Left forelimb (tissue), 1 donor: Measurements from ENCODE around the gene SMPDL3A.

Experiments
- DNase-seq: peaks from one replicate; pipeline ENCODE4 v3.0.0-alpha.2; 2018; ENCODE audit warnings: low spot score

Gene SMPDL3A

DNA sequence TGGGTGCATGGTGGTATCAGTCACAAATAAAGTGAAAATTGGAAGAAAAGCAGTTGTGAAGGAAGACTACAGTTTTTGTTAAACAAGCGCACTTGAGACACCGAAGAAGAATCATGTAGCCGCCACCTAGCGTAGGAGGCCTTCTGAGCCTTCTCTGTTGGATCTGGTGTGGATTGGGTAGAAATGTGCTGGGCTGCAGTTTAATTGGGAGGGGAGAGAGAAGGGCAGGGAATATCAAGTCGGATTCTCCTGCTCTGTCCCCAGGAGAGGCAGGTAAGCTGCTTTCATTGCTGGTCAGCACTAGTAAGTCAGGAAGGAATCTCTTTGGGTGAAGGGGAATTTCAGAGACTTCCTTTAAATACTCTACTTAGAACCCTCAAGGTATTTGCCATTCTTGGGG lies 10.8 kb upstream of the SMPDL3A start:
- no peak for DNase-seq

DNA sequence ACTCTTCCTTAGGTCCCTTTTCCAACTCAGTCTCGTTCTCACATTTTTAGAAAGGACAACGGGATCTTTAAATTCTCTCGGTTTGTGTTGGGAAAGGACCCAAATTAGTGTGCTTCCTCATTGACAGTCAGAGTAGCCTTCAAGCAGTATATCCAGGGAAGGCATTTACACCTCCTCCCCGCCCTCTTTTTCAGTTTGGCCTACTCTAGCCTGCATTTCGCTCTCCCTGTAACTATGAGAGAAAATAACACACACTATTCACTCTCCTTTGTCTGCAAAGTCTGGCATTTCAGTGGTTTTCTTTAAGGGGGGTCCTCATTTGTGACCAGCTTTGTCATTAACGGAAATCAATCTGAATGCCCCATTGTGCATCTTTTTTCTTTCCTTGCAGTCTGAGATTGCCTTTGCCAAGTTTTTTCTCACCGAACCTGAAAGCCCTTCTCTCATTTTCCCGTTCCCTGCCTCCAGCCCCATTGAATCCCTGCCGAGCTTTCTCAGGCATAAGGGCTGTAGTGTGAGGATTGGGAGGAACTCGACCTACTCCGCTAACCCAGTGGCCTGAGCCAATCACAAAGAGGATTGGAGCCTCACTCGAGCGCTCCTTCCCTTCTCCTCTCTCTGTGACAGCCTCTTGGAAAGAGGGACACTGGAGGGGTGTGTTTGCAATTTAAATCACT lies 9.9 kb upstream of the SMPDL3A start:
- DNase-seq = no peak

DNA sequence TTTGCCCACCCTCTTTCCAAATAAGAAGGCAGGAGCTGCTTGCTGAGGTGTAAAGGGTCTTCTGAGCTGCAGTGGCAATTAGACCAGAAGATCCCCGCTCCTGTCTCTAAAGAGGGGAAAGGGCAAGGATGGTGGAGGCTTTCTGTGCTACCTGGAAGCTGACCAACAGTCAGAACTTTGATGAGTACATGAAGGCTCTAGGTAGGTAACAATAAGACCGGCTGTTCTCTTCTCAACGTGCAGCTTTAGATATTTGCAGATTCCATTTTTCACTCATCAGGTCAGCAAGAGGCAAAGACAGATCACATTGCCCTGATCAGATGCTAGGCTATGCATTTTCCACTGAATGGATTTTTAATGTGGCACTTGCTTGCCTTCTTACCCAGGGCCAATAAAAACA lies 9.4 kb upstream of the SMPDL3A start, which contains the start of gene FABP7:
FABP7 (plus strand) TSS at position 50 of the 400 bp plus-strand sequence; CDS start at position 129, 79 bp downstream.
- no peak for DNase-seq

DNA sequence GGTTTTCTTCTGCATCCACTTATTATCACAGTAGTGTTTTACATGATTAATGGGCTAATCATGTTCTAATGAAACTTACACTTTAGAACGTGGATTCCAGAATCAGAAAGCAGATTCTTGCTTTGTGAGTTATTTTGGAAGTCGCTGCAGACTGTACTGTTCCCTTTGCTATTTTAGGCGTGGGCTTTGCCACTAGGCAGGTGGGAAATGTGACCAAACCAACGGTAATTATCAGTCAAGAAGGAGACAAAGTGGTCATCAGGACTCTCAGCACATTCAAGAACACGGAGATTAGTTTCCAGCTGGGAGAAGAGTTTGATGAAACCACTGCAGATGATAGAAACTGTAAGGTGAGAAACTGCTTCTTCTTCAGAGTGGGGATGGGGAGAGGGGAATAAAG lies 8.9 kb upstream of the SMPDL3A start:
- no peak for DNase-seq

DNA sequence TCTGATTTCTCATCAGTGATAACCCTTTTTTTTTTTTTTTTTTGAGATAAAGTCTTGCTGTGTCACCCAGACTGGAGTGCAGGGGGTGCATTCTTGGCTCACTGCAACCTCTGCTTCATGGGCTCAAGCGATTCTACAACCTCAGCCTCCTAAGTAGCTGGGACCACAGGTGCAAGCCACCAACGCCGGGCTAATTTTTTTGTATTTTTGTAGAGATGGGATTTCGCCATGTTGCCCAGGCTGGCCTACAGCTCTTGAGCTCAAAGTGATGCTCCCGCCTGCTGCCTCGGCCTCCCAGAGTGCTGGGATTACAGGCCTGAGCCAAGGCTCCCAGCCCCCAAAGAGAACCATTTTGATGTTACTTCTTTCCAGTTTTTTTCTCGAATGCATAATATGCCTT lies 7.3 kb upstream of the SMPDL3A start:
- no peak for DNase-seq

DNA sequence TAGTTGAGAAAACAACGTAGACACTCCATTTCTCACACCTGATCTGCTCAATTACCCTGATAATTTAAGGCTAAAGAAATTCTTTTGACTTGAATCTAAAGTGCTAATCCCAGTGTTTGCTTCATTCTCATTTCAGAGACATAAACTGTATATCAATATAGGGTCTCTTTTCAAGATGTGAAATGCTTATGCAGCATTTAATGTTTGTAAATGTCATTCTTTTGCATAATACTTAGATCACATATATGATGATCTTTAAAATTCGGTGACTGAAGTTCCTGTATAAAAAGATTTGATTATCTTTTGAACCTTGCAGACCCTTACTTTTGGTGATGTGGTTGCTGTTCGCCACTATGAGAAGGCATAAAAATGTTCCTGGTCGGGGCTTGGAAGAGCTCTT lies 5.7 kb upstream of the SMPDL3A start:
- DNase-seq = no peak

DNA sequence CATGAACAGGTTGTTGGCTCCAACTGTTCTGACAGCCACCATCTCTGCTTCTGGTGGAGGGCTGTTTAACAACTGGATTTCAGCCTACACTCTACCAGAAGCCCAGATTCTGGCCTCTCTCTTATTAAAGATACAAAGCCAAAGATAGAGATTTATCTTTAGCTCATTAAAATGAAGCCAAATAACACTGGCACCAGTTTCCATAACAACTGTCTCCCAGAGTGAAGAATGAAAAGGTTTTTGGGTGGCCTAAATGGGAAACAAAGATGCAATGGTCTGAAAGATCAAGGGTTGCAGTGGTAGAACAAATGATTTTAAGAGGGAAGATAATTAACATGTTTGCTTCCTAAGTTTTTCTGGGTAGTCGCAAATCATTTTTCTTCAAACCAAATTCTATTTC lies 3.2 kb upstream of the SMPDL3A start:
- DNase-seq = no peak

DNA sequence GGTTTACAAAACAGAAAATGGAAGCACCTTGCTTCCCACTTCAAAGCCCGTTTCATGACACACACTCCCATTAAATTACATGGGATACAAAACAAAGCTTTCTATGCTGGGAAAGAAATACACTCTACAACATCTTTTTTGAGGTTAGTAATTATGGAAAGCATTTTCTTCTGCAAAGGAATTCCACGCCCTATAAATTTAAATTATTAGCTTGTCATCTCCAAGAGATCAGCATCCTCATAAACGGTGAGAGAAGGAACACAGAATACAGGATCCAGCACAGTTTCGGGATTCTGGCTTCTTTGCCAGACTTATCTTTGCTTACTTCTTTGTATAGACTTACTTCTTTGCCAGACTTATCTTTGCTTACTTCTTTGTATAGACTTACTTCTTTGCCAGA lies 1.3 kb upstream of the SMPDL3A start:
- no peak for DNase-seq

DNA sequence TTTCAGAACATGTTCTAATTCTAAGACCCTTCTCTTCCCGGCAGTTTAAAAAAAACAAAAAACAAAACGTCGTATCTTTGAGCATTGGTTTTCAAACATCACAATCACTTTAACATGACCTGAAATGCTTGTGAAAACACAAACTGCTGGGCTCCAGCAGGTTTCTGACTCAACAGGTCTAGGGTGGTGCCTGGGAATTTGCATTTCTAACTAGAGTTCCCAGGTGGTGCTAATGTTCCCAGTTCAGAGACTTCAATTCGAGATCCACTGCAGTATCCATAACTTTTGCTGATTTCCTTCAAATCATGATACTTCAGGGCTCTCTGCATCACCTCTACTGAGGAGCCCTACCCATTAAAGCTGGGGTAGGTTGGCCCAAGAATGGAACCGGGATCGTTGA lies 850 bp upstream of the SMPDL3A start:
- DNase-seq = no peak

DNA sequence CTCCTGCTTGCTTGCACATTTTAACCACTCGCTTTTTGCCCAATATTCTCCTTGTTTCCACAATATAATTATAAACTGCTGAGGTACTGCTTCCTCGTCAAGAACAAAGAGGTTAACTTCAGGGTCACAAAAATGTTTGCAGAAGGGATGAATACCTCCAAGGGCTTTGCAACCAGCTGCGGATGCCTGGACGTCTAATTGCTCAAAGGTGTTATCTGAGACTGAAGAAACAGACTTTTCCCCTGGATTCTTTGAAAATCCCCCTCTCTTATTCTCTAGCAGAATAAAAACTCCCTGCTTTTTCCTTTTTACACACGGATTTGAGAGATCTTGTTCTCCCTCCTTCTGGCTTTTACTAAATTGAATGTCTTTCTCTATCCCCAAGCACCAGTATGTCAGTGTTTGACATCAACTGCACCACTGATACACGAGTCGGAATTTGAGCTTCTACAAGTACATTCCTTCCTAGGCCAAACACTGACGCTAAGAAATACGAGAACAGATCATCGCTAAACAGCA lies 336 bp upstream of the SMPDL3A start:
- DNase-seq = no peak

DNA sequence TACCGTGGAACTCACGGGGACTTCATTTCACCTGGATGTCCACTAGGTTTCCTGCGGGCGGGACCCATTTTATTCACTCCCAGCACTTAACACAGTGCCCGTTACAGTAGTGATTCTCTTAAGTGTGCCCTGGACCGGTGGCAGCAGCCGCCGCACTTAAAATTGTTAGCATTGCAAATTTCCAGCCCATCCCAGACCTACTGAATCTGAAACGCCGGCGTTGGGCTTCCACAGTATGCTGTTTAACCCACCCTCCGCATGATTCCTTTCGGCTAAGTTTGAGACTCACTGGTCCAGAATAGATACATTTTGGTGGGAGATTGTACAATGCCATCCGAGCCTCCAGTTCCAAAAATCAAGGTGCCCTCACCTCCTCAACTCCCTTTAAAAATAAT lies 967 bp downstream of the SMPDL3A start:
- DNase-seq = peak; percentile 70

DNA sequence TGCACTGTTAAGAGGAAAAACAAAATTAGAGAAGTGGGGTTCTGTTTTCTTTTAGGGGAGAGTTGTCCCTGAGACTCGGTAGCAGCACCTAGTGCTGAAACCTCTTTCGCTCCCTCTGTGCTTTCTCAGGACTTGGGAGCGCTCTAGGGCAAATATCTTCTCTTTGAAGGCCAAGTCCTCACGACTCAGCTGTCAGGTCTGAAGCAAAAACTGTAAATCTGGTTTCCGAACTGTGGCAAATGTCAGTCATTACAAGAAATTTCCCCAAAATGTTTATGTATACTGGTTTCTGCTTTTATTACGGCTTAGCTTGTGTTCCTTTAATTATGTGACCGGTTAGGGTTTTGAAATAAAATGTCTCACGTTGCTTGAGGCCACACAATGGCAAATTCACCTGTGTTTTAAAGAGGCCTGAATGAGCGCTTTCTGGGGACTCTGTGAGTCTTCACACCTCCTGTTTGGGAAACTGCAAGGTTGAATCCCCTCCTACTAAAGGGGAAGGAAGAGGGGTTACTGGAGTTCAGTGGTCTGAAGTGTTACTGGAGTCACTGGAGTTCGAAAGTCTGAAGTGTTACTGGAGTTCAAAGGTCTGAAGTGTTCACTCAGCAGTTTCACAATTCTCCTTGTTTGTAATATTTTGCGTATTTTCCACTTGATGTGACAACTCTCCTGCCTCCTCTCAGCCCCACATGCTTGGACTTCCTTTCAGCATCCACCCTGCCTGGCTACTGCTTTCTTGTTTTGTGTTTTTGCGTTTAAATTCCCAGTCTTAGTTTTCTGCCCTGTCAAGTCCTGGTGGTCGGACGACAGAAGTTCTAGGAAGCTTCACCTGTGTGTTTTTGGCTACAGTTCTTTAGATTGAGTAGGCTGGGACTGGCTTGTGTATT lies 1.6 kb downstream of the SMPDL3A start:
- DNase-seq = no peak

DNA sequence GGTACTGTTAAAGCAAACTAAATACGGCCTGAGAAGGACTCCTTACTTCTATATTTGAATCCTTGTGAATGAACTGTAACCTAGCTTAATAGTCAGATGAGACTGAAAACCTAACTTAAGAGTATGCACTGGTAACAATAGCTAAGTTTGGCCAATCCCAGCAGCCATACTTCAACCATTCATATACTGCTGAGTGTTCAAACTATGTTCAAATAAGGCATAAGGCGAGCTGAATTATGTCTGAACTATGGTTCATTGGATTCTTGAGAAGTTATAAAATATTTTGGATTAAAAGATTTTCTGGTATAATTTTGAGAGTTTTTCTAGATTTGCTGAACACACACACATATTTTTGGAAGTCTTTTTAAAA lies 2.2 kb downstream of the SMPDL3A start:
- DNase-seq = no peak

DNA sequence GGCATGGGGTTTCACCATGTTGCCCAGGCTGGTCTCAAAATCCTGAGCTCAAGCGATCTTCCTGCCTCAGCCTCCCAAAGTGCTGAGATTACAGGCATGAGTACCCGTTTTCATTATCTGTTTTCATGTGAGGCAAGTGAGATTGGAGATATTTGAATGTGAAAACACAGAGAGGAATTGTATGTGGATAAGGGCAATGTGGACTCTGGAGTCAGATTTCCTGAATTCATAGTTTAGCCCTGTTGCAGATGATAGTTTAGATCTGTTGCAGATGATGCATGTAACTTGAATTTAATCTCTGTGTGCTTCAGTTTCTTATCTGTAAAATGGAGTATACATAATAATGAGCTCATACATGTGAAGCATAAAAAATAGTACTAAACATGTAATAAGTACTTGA lies 3.7 kb downstream of the SMPDL3A start:
- DNase-seq = no peak

DNA sequence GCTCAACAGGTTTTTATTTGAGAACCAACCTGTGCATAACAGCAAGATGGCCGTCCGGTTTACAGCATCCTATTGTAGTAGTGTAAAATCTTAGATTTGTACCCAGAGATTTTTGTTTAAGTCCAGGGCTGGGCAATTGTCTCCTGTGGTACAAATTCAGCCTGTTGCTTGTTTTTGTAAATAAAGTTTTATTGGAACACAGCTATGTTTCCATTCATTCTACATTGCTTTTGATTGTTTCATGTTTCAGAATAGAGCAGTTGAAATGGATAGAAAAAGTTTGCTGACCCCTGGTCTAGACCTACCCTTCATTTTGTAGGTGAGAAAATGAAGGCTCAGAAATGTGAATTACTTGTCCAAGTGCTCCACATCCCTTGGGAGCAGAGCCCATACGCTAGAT lies 8.5 kb downstream of the SMPDL3A start:
- DNase-seq = no peak

DNA sequence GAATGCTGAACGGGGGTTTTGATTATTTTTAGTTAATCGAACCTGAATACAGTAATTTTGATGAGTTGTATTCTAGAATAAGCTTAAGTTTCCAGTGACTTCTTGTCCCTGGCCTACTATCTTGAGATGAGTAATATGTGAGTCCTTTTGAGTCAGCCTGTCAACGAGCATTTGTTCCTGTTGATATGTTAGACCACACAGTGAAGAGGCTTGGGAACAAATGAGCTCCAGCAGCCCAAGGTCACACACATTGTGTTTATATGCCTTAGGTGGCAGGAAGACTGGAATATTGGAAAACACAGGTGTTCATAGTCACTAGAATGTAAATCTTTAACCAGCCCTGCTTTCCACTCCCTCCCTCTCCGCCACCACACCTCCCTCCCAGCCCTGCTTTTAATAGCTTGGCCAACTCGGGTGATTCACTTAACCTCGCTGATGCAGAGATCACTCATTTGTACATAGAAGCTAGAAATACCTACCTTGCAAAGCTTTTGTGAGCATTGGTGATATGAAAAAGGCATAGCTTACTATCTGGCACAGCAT lies 9.1 kb downstream of the SMPDL3A start:
- no peak for DNase-seq

DNA sequence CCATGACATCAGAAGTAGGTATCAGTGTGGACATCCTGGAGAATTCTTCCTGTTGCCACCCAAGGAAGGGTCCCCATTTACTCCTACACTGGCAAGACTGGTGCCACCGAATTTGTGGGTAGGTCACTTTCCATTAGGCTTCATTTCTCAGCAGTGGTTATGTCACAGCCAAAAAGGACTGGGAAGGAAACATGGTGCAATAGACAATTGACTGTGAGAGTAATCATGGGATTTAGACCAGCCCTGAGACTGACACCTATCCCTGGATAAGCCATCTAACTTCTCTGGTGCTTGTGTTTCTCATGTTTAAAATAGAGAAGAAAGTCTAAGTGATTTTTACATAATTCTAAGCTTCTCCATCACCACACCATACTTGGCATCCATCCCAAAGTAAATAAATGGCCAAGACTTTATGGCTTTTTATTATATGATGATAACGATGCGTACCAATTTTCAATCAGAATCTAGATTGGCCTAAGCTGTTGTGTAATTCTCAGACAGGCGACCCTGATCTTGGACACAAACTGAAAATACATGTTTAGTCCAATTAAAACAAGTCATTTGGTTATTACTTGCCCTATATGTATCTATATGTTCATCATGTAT lies 10.2 kb downstream of the SMPDL3A start:
- no peak for DNase-seq

DNA sequence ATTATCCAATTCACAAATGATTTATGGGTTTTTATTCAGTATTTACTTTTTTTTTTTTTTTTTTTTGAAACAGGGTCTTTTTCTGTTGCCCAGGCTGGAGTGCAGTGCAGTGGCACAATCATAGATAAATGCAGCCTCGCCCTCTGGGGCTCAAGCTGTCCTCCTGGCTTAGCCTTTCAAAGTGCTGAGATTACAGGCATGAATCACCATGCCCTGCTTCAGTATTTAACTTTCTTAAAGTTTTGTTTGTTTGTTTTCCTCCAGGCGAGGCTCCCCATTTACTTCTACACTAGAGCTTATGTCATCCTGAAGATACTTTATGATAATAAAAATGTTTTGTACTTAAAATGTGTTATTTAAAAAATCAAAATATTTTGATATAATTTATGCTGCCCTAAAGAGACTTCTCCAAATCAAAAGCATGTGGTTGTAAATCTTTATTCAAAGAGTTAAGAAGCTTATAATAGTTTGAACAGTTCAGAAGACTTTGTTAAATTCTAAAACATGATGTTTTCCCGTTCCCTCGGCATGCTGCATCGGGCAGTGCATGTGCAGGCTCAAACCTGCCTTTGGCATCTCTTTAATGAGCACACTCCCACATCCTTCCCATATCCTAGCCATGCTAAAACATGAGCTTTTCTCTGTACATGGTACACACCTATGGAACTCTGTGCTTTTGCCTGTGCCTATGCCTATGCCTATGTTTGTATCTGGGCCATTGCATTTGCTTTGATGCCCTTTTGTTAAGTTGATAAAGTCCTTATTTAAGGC lies 11.0 kb downstream of the SMPDL3A start:
- no peak for DNase-seq

DNA sequence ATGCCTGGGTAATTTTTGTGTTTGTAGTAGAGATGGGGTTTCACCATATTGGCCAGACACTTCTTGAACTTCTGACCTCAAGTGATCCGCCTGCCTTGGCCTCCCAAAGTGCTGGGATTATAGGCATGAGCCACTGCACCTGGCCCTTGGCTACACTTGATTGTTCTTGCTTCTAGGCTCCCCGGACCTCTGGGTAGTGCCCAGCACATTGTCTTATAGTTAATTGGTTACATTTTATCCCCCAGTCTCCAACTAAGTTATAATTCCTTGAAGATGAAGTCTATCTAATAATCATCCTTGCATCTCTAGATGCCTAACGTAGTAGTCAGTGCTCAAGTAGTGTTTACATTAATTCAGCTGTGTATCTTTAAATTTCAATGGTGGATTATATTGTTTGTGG lies 11.8 kb downstream of the SMPDL3A start:
- no peak for DNase-seq

DNA sequence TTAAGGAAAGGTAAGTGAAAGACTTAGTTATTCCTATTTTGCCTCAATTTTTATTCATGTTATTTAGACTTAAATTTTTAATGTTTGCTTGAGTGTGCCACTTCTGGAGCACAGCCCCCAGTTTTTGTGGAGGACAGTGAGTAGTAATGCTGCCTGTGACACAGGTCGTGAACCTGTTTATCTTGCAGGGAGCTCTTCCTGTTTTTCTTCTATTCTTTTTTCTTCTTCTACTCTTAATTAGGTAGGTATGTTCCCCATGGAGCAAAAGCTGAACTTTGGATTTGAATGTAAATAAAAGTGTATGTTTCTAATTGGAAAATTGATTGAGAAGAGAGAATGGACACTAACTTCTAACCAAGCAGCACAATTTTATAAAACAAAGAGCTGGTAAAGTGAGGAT lies 12.3 kb downstream of the SMPDL3A start:
- DNase-seq = no peak

DNA sequence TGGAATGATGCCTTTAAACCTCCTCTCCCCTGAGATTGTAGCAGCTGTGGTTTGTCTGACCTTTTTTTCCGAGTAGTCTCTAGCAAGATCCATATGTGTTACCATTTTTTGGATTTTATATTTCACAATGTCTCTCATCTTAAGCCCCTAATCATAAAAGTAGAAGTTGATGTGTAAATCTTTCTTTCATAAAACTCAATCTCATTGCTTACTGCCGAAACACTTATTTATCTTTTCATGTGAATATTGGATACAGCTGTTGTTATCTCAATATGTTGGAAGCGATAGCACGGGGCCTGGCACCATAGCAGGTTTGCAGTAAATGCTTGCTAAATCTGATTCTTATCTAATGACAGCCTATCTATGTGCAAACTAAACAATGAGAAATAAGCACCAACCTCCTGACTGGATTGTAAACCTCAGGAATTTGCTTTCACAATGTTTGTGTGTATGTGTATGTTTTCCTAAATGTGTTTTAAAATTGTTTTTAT lies 14.2 kb downstream of the SMPDL3A start:
- DNase-seq = no peak
